ENCODE results near the gene AUP1.
A peak's percentile ranks its signal among the peaks of the same experiment; 100 is the strongest.

Gene AUP1

GRCh38 chr2:74556831-74557370 lies 27.4 kb upstream of the AUP1 start:
- no peak for DNase-seq (ENCODE audit: low read depth, low spot score)

GRCh38 chr2:74556159-74556558 lies 26.7 kb upstream of the AUP1 start:
- DNase-seq (ENCODE audit: low read depth, low spot score), result no peak

- DNase-seq (ENCODE audit: low read depth, low spot score), result no peak
Observed at GRCh38 chr2:74555610-74556103, 26.2 kb upstream of the AUP1 start.

- peak; percentile 77 for DNase-seq (ENCODE audit: low read depth, low spot score)
Observed at GRCh38 chr2:74554820-74555531, 25.5 kb upstream of the AUP1 start.

- peak; percentile 87 for DNase-seq (ENCODE audit: low read depth, low spot score)
Observed at GRCh38 chr2:74553892-74554819, 24.6 kb upstream of the AUP1 start, which contains the start of the genes DOK1 and LOXL3. Gene DOK1, plus strand, starts transcription at chr2:74554720. Its CDS starts 35 bp downstream, at chr2:74554755. Gene LOXL3, minus strand, starts transcription at chr2:74553942. Its CDS starts 1,308 bp downstream, at chr2:74552634.

GRCh38 chr2:74552914-74553811 lies 23.7 kb upstream of the AUP1 start:
- peak; percentile 60 for DNase-seq (ENCODE audit: low read depth, low spot score)

GRCh38 chr2:74551942-74552913 lies 22.7 kb upstream of the AUP1 start:
- no peak for DNase-seq (ENCODE audit: low read depth, low spot score)

- DNase-seq (ENCODE audit: low read depth, low spot score), result no peak
Observed at GRCh38 chr2:74551530-74551929, 22.0 kb upstream of the AUP1 start.

- DNase-seq (ENCODE audit: low read depth, low spot score), result no peak
Observed at GRCh38 chr2:74550231-74550630, 20.7 kb upstream of the AUP1 start.

- DNase-seq (ENCODE audit: low read depth, low spot score), result peak; percentile 70
Observed at GRCh38 chr2:74548900-74549826, 19.7 kb upstream of the AUP1 start.

- peak; percentile 47 for DNase-seq (ENCODE audit: low read depth, low spot score)
Observed at GRCh38 chr2:74548285-74548899, 18.9 kb upstream of the AUP1 start.

- DNase-seq (ENCODE audit: low read depth, low spot score), result no peak
Observed at GRCh38 chr2:74546004-74546403, 16.5 kb upstream of the AUP1 start.

- DNase-seq (ENCODE audit: low read depth, low spot score), result no peak
Observed at GRCh38 chr2:74544634-74545033, 15.1 kb upstream of the AUP1 start.

GRCh38 chr2:74542978-74543377 lies 13.5 kb upstream of the AUP1 start:
- DNase-seq (ENCODE audit: low read depth, low spot score), result no peak

- DNase-seq (ENCODE audit: low read depth, low spot score), result no peak
Observed at GRCh38 chr2:74540291-74540690, 10.8 kb upstream of the AUP1 start.

- no peak for DNase-seq (ENCODE audit: low read depth, low spot score)
Observed at GRCh38 chr2:74538881-74539339, 9.4 kb upstream of the AUP1 start.

GRCh38 chr2:74537140-74537539 lies 7.6 kb upstream of the AUP1 start:
- no peak for DNase-seq (ENCODE audit: low read depth, low spot score)

Data from ELF-1 (cell line).